ENCODE data around the gene NARS2. TPM values are rescaled to one million over a fixed set of nuclear protein-coding genes. Genes with fewer than 3 reads are reported as not detected.
"Not testable (repeated sequence)": the region's sequence is repeated elsewhere in the genome, so short reads cannot be mapped to it uniquely, and the experiment has no call there.

NARS2 gene
- total RNA-seq, 1 donor from 2014 or later, result 29.9 TPM

GRCh38 chr11:78493413-78493975 lies 81.2 kb downstream of the NARS2 start:
- DNase-seq (ENCODE audit: low read depth), result peak; percentile 63

GRCh38 chr11:78492973-78493372 lies 81.7 kb downstream of the NARS2 start:
- no peak for DNase-seq (ENCODE audit: low read depth)

DNA sequence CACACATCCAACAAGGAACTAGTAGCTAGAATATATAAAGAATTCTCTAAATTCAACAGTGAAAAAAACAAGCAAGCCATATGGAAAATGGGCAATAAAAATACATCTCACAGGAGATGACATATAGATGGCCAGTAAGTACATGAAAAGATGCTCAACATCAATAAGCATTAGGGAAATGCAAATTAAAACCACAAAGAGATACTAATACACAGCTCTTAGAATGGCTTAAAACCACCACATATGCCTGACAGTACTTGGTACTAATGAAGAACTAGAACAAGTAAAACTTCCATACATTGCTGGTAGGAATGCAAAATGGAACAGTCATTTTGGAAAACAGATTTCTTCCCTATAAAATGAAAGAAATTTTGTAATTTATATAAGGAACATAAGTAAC lies 85.5 kb downstream of the NARS2 start:
- DNase-seq (ENCODE audit: low read depth), result no peak

DNA sequence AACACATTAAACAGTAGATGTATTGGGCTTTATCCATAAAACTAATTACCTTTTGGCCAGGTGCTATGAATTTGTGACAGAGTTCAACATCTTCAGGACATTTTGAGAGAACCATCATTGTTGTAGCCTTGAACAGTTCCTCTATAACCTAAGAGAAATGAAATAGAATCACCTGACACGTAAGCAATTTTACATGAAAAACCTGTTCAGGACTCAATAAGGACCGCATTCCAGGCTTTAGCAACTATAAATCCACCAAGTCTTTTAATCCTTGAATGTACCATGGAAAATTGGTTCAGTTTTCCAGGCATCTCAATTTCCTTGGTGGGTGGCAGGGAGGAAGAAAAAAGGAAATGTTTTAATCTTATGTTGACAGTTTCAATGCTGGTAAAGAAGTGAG lies 96.1 kb downstream of the NARS2 start:
- no peak for DNase-seq (ENCODE audit: low read depth)

GRCh38 chr11:78476066-78476465 lies 98.6 kb downstream of the NARS2 start:
- DNase-seq (ENCODE audit: low read depth), result no peak

- no peak for DNase-seq (ENCODE audit: low read depth)
These were observed 100.2 kb downstream of the NARS2 start for GRCh38 chr11:78474451-78474850.

DNA sequence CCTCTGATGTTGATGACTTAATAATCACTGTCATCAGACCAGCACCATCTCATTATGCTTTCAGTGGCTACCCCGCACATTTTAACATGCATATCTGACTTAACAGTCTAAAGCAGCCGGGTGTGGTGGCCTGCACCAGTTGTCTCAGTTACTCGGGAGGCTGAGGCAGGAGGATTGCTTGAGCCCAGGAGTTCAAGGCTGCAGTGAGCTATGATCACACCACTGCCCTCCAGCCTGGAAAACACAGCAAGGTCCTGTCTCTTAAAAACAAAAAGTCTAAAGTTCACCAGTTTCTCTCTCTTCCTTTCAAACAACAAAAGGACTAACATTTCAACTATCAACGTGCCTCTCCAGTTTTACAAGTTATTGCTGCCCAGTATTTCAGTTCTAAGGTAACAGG lies 101.8 kb downstream of the NARS2 start:
- DNase-seq (ENCODE audit: low read depth), result no peak

DNA sequence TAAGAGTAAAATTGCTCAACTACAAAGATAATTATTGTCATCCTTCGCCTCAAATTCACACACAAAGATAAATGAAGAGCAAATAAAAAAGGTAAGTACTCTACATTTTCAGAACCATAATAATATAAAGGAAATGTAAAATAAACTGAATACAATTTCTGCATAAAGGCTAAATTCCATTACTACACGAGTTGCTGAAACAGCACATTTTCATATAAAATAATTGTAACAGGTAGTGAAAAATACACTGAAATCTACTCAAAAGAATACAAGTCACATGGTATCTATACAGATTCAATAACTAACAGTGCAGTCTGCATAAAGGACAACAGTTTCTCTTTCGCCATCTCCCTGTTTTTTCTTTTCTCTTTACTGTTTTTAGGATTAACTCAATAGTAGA lies 102.3 kb downstream of the NARS2 start:
- DNase-seq (ENCODE audit: low read depth), result no peak

- no peak for DNase-seq (ENCODE audit: low read depth)
These were observed 103.7 kb downstream of the NARS2 start for GRCh38 chr11:78470861-78471442.

DNA sequence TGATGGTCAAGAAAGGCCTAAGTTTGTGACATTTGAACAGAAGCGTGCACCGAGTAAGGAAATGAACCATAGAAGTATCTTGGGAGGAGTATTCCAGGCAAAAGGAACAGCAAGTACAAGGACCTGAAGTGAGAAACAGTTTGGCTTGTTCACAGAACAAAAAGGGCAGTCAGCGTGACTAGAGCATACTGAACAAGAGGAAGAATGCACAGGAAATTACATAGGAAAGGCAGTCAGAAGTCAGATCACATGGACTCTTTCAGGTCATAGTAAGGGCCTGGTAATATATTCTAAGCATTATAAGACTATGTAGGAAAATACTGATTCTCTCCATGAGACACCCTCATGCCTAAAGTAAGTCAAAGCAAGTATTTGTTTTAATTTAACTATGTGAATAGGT lies 104.8 kb downstream of the NARS2 start:
- DNase-seq (ENCODE audit: low read depth), result no peak

DNA sequence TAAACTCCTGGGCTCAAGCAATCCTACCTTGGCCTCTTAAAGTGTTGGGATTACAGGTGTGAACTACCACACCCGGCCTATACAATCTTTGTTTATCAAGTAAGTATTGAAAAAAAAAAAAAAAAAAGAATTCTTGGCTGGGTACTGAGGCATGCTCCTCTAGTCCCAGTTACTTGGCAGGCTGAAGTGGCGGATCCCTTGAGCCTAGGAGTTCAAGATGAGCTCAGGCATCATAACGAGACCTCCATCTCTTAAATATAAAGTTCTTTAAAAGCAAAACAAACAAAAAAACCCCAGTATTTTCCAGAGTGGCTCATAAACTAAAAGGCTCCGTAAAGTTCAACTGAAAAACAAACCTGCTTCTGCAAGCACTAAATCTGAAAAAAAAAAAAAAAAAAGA lies 106.7 kb downstream of the NARS2 start:
- DNase-seq (ENCODE audit: low read depth), result no peak

GRCh38 chr11:78467370-78467769 lies 107.3 kb downstream of the NARS2 start:
- DNase-seq (ENCODE audit: low read depth), result no peak

GRCh38 chr11:78465169-78465942 lies 109.3 kb downstream of the NARS2 start:
- DNase-seq (ENCODE audit: low read depth), result no peak

GRCh38 chr11:78464787-78465168 lies 109.9 kb downstream of the NARS2 start:
- DNase-seq (ENCODE audit: low read depth), result not testable (repeated sequence)

- DNase-seq (ENCODE audit: low read depth), result no peak
These were observed 114.2 kb downstream of the NARS2 start for GRCh38 chr11:78460471-78460870.

DNA sequence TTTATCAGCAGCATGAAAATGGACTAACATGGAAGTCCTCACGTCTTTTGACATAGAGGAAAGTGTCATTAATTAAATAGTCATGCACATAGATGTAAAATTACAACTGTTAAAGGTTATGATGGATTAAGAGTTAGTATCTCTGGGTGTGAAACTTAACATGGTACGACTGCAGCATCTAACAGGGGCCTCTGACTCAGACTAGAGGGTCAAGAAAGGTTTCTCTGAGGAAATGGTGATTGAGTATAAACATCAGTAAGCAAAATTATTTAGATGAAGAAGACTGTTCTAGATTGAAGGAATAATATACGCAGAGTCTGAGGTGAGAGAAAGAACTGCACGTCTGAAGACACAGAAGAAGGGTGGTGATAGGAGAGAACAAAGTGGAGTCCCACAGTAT lies 114.9 kb downstream of the NARS2 start:
- no peak for DNase-seq (ENCODE audit: low read depth)

- DNase-seq (ENCODE audit: low read depth), result no peak
These were observed 117.2 kb downstream of the NARS2 start for GRCh38 chr11:78457448-78457847.

- DNase-seq (ENCODE audit: low read depth), result peak; percentile 53
These were observed 121.3 kb downstream of the NARS2 start for GRCh38 chr11:78453140-78453935.

- no peak for DNase-seq (ENCODE audit: low read depth)
These were observed 123.1 kb downstream of the NARS2 start for GRCh38 chr11:78451371-78452150.

DNA sequence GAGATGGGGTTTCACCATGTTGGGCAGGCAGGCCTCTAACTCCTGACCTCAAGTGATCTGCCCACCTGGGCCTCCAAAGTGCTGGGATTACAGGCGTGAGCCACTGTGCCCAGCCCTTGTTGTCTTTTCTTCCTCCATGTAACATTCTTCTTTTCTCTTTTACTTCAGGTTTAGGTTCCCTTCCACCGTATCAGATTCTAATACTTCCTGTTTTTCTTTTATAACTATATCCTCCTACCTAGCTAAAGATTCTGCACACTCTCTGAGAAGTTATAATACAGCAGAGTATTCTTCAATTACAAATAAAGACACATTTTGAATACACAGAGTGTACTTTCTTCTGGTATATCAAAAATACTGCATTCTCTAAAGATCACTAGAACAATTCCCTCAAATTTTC lies 123.8 kb downstream of the NARS2 start:
- DNase-seq (ENCODE audit: low read depth), result no peak

DNA sequence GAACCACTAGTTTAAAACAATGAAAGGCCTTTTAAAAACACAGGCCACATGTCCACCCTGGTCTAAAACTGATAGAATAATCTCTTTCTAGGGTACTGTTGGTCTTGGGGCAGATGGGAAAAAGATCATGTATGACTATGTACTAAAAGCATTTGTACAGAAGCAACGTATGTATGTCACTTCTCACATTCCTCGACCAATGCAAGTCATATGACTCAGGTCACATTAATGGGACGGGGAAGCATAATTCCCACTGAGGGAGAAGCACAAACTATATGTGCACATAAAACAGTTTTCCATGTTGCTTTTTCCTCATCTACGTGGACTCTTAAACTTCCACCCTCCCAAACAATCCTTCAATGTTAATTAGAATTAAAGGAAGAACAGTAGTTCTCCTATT lies 124.8 kb downstream of the NARS2 start:
- DNase-seq (ENCODE audit: low read depth), result no peak

Measured in myocyte (in vitro differentiated cells).